Spleen (tissue), 11 donors: Measurements from ENCODE around the gene CRYBG3. TPM values are rescaled to one million over a fixed set of nuclear protein-coding genes. Genes with fewer than 3 reads are reported as not detected.
A peak's percentile ranks its signal among the peaks of the same experiment; 100 is the strongest.

Experiments
- DNase-seq: peaks from one replicate; pipeline ENCODE4 v3.0.0-alpha.2; 2020
- H3K27ac ChIP-seq, 8 donors: fragments of 200-600 bp; sonication (generic) in 7 of 8; 1 replicate in 4 of 8; 2 replicates in 4 of 8; pipeline versions ENCODE4 v1.5.0 to v1.8.0; 2016 to 2021; ENCODE audit warnings: inconsistent platforms in 4 of 8, mild to moderate bottlenecking in 4 of 8, moderate library complexity in 1 of 8
- H3K27me3 ChIP-seq, 7 donors: fragments of 200-600 bp; sonication (generic) in 6 of 7; replicated peaks in 1 of 7; 1 replicate in 4 of 7; 2 replicates in 3 of 7; pipeline versions ENCODE4 v1.5.0 to v1.8.0; 2016 to 2021; ENCODE audit warnings: inconsistent platforms in 3 of 7, mild to moderate bottlenecking in 1 of 7
- H3K36me3 ChIP-seq, 6 donors: fragments of 200-600 bp; sonication (generic) in 5 of 6; 1 replicate in 4 of 6; 2 replicates in 2 of 6; pipeline versions ENCODE4 v1.5.0 to v1.8.0; 2016 to 2021; ENCODE audit warnings: inconsistent platforms in 2 of 6
- H3K4me1 ChIP-seq, 6 donors: fragments of 200-600 bp; sonication (generic) in 5 of 6; 1 replicate in 3 of 6; 2 replicates in 3 of 6; pipeline versions ENCODE4 v1.5.0 to v1.8.0; 2016 to 2021; ENCODE audit warnings: inconsistent platforms in 3 of 6
- H3K4me3 ChIP-seq, 8 donors: fragments of 200-600 bp; sonication (generic) in 7 of 8; 1 replicate in 4 of 8; 2 replicates in 4 of 8; pipeline versions ENCODE4 v1.5.0 to v1.8.0; 2016 to 2021; ENCODE audit warnings: inconsistent platforms in 4 of 8, mild to moderate bottlenecking in 4 of 8, moderate library complexity in 2 of 8
- H3K9me3 ChIP-seq, 8 donors: fragments of 200-600 bp; sonication (generic) in 7 of 8; 1 replicate in 4 of 8; 2 replicates in 4 of 8; pipeline versions ENCODE4 v1.5.0 to v1.8.0; 2016 to 2021; ENCODE audit warnings: inconsistent platforms in 4 of 8
- CTCF ChIP-seq, 11 experiments: fragments of 200-600 bp in 7 of 11; fragments of 450-650 bp in 4 of 11; sonication (generic) in 4 of 11; IDR thresholded peaks in 8 of 11; conservative IDR thresholded peaks in 3 of 11; 1 replicate in 7 of 11; 2 replicates in 4 of 11; pipeline versions ENCODE4 v1.4.0 to v1.8.0; 2016 to 2021; ENCODE audit warnings: antibody characterized with exemption in 11 of 11, inconsistent platforms in 4 of 11, mild to moderate bottlenecking in 1 of 11
- POLR2A ChIP-seq, 3 donors: fragments of 450-650 bp; IDR thresholded peaks; one replicate each; pipeline ENCODE4 v1.5.1; 2017; ENCODE audit warnings: antibody characterized with exemption in 3 of 3, mild to moderate bottlenecking in 1 of 3
- POLR2AphosphoS5 ChIP-seq, 3 donors: sonication (generic); formaldehyde crosslinking; IDR thresholded peaks; one replicate each; pipeline ENCODE4 v1.5.1; 2017; ENCODE audit warnings: antibody characterized with exemption in 3 of 3
- WGBS, 5 donors: extraction: QIAGEN DNeasy Blood & Tissue Kit in 3 of 5; methylation state at CpG; one replicate each; pipeline versions ENCODE4 v1.1.5 to v1.1.7; 2013 to 2018; 5-methylcytosine and 5-hydroxymethylcytosine counted together
- intact Hi-C: fragments of 100-400 bp; cut with DNase I; formaldehyde crosslinking; loops from one replicate; pipeline ENCODE4 v1.15.0; 2023; ENCODE audit warnings: low total_unique reads
- polyA plus RNA-seq, 3 donors: library from polyadenylated mRNA; stranded (reverse); fragments of 200-250 nt; gene quantifications; one replicate each; pipeline ENCODE4 v1.2.1, GENCODE V29; 2013
- total RNA-seq, 7 donors: library from RNA; depleted of rRNA in 3 of 7; stranded (reverse); fragments of >200 nt in 3 of 7; fragmentation: NEBNext Ultra II Directional in 4 of 7; extraction: Animal tissue kit (Norgen Biotek cat#: 25700) in 4 of 7; gene quantifications; one replicate each; pipeline versions ENCODE4 v1.1.0 to v1.2.1, GENCODE V29; 2016 to 2021
- donor health status: healthy with polysubstance abuse.
- donor health status: DM: no; HTN: no; CAD: no; lungs with moderate emphysema.
- donor health status: DM: no; HTN: no; CAD: no.
- donor health status: Bipolar disorder and iron deficiency.
- donor health status: healthy.
- donor health status: DM: no; HTN: no; CAD: no.
- donor health status: DM: yes; HTN: yes; CAD: no.

CRYBG3 gene
- total and polyA plus RNA-seq, 10 donors, result 1.5 to 22.6 (median 17.6) TPM

GRCh38 chr3:97950360-97950759, 128.5 kb downstream of the CRYBG3 start:
- TF ChIP-seq CTCF (IDR thresholded peaks at IDR 0.05 in 8 of 11, conservative IDR thresholded peaks at IDR 0.05 in 3 of 11) (no peak), POLR2A (IDR thresholded peaks at IDR 0.05) (no peak), POLR2AphosphoS5 (IDR thresholded peaks at IDR 0.05) (no peak)
- Histone ChIP-seq H3K9me3 (no peaks in the 10 kb centered on the region), H3K36me3 (peaks cover 0 to 100% (median 68%) of the 10 kb centered on the region in 6 donors), H3K4me3 (no peak overlapping the region), H3K27me3 (no peaks in the 10 kb centered on the region), H3K27ac (no peak overlapping the region), H3K4me1 (peaks cover 0 to 7% (median 0%) of the 10 kb centered on the region in 6 donors)
- intact Hi-C loops, result no loop called here
- 79 to 91% (median 84%) methylated on average over 3 of the region's 3 CpGs for WGBS, 5 donors
- no peak for DNase-seq

DNA sequence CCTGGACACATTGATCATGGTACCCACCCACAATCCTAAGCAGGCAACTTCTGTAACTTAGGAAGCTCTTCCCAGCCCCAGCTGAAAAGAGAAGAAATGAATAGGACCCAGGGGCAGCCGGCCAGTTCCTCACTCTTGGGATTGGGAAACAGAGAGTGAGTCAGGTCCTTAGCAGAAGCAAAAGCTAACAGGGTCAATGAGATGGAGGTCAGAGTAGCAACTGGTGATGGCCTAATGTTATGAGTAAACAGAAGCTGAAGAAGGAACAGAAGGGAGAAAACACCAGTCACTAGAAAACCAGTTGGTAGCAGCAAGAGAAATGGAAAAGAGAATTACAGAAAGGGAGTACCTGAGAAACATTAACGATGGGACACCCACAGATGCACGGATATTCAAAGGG, 130.5 kb downstream of the CRYBG3 start:
- no peak overlapping the region for H3K27ac ChIP-seq
- TF ChIP-seq POLR2A (IDR thresholded peaks at IDR 0.05) (no peak), POLR2AphosphoS5 (IDR thresholded peaks at IDR 0.05) (peak in 1 of 3 donors; percentile 35)
- no peak overlapping the region for H3K4me3 ChIP-seq
- 79 to 89% (median 87%) methylated on average over 3 of the region's 3 CpGs for WGBS, 5 donors
- intact Hi-C loops, result no loop called here
- peaks cover 0 to 98% (median 57%) of the 10 kb centered on the region in 6 donors for H3K36me3 ChIP-seq
- DNase-seq, result no peak
- no peaks in the 10 kb centered on the region for H3K27me3 ChIP-seq
- no peaks in the 10 kb centered on the region for H3K9me3 ChIP-seq
- peaks cover 0 to 7% (median 0%) of the 10 kb centered on the region in 6 donors for H3K4me1 ChIP-seq

DNA sequence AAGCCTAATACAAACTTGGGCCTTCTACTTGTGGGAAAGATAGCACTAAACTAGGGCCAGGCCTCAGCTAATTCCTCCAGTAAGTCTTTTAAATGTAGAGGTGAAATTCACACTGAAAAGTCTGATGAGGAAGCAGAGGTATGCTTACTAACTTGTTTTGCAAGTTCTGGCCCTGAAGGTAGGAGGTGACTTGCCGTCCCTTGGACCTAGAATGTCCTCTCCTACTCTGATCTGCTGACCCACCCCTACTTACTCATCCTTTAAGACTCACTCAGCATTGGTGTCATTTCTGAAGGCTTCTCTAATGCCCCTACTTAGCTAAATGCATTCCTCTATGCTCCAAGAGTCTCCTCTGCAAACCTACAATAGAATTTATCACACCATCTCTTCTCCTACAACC, 131.1 kb downstream of the CRYBG3 start:
- Histone ChIP-seq H3K9me3 (no peaks in the 10 kb centered on the region), H3K4me1 (peaks cover 0 to 7% (median 0%) of the 10 kb centered on the region in 6 donors), H3K4me3 (no peak overlapping the region), H3K36me3 (peaks cover 0 to 98% (median 56%) of the 10 kb centered on the region in 6 donors), H3K27me3 (no peaks in the 10 kb centered on the region), H3K27ac (no peak overlapping the region)
- TF ChIP-seq CTCF (IDR thresholded peaks at IDR 0.05 in 8 of 11, conservative IDR thresholded peaks at IDR 0.05 in 3 of 11), result no peak
- no peak for TF ChIP-seq POLR2A (IDR thresholded peaks at IDR 0.05)
- no peak for TF ChIP-seq POLR2AphosphoS5 (IDR thresholded peaks at IDR 0.05)
- 95 to 100% (median 97%) methylated on average over 1 of the region's 1 CpG for WGBS, 5 donors
- intact Hi-C loops, result no loop called here
- DNase-seq, result no peak

GRCh38 chr3:97954228-97954827, 132.5 kb downstream of the CRYBG3 start:
- H3K36me3 ChIP-seq, result peaks cover 0 to 98% (median 53%) of the 10 kb centered on the region in 6 donors

More at GRCh38 chr3:97954228-97954827, 132.5 kb downstream of the CRYBG3 start:
- WGBS, 5 donors, result 71 to 84% (median 79%) methylated on average over 9 of the region's 9 CpGs
- Histone ChIP-seq H3K27ac (no peak overlapping the region), H3K27me3 (no peaks in the 10 kb centered on the region), H3K4me3 (no peak overlapping the region), H3K9me3 (no peaks in the 10 kb centered on the region), H3K4me1 (peaks cover 0 to 7% (median 0%) of the 10 kb centered on the region in 6 donors)
- TF ChIP-seq CTCF (IDR thresholded peaks at IDR 0.05 in 8 of 11, conservative IDR thresholded peaks at IDR 0.05 in 3 of 11) (no peak), POLR2AphosphoS5 (IDR thresholded peaks at IDR 0.05) (no peak), POLR2A (IDR thresholded peaks at IDR 0.05) (no peak)
- DNase-seq, result no peak
- intact Hi-C loops, result no loop called here
